ENCODE results near the gene TACR1.
"Not testable (repeated sequence)": the region's sequence is repeated elsewhere in the genome, so short reads cannot be mapped to it uniquely, and the experiment has no call there.

The TACR1 gene

GRCh38 chr2:75146606-75147332, 52.6 kb downstream of the TACR1 start:
- no peaks in the 10 kb centered on the region for H3K36me3 Mint-ChIP-seq (ENCODE audit: low read depth)
- H3K9me3 Mint-ChIP-seq: no peaks in the 10 kb centered on the region
- H3K27me3 Mint-ChIP-seq (ENCODE audit: low read depth): peaks cover 2% of the 10 kb centered on the region
- no peak overlapping the region for H3K4me3 Mint-ChIP-seq
- no peaks in the 10 kb centered on the region for H3K4me1 Mint-ChIP-seq (ENCODE audit: low read depth)
- H3K27ac Mint-ChIP-seq: no peak overlapping the region
- no peak for DNase-seq (ENCODE audit: low spot score)

- not testable (repeated sequence) for DNase-seq (ENCODE audit: low spot score); H3K27ac Mint-ChIP-seq; H3K4me1 Mint-ChIP-seq (ENCODE audit: low read depth)
Measured at GRCh38 chr2:75146221-75146605, 53.1 kb downstream of the TACR1 start.

GRCh38 chr2:75142081-75142480, 57.2 kb downstream of the TACR1 start:
- Mint-ChIP-seq H3K4me3 (no peak overlapping the region), H3K27me3 (ENCODE audit: low read depth) (peaks cover 5% of the 10 kb centered on the region), H3K4me1 (ENCODE audit: low read depth) (no peaks in the 10 kb centered on the region), H3K36me3 (ENCODE audit: low read depth) (no peaks in the 10 kb centered on the region), H3K27ac (no peak overlapping the region), H3K9me3 (no peaks in the 10 kb centered on the region)
- DNase-seq (ENCODE audit: low spot score): no peak

More at GRCh38 chr2:75146221-75146605, 53.1 kb downstream of the TACR1 start:
- H3K36me3 Mint-ChIP-seq (ENCODE audit: low read depth); H3K4me3 Mint-ChIP-seq; H3K27me3 Mint-ChIP-seq (ENCODE audit: low read depth); H3K9me3 Mint-ChIP-seq: not testable (repeated sequence)

- no peak for DNase-seq (ENCODE audit: low spot score)
- no peaks in the 10 kb centered on the region for H3K9me3 Mint-ChIP-seq
- H3K4me1 Mint-ChIP-seq (ENCODE audit: low read depth): no peaks in the 10 kb centered on the region
- no peak overlapping the region for H3K4me3 Mint-ChIP-seq
- H3K27ac Mint-ChIP-seq: no peak overlapping the region
- peaks cover 5% of the 10 kb centered on the region for H3K27me3 Mint-ChIP-seq (ENCODE audit: low read depth)
- no peaks in the 10 kb centered on the region for H3K36me3 Mint-ChIP-seq (ENCODE audit: low read depth)
Measured at GRCh38 chr2:75140288-75140687, 59.0 kb downstream of the TACR1 start.

GRCh38 chr2:75139171-75139570, 60.1 kb downstream of the TACR1 start:
- Mint-ChIP-seq H3K36me3 (ENCODE audit: low read depth) (no peaks in the 10 kb centered on the region), H3K9me3 (no peaks in the 10 kb centered on the region), H3K4me3 (no peak overlapping the region), H3K27me3 (ENCODE audit: low read depth) (peaks cover 5% of the 10 kb centered on the region), H3K4me1 (ENCODE audit: low read depth) (no peaks in the 10 kb centered on the region), H3K27ac (no peak overlapping the region)
- no peak for DNase-seq (ENCODE audit: low spot score)

- H3K4me1 Mint-ChIP-seq (ENCODE audit: low read depth): no peaks in the 10 kb centered on the region
- no peak overlapping the region for H3K4me3 Mint-ChIP-seq
- DNase-seq (ENCODE audit: low spot score): no peak
- no peaks in the 10 kb centered on the region for H3K9me3 Mint-ChIP-seq
- H3K27me3 Mint-ChIP-seq (ENCODE audit: low read depth): peaks cover 5% of the 10 kb centered on the region
- no peak overlapping the region for H3K27ac Mint-ChIP-seq
- H3K36me3 Mint-ChIP-seq (ENCODE audit: low read depth): no peaks in the 10 kb centered on the region
Measured at GRCh38 chr2:75138528-75138927, 60.8 kb downstream of the TACR1 start.

- no peaks in the 10 kb centered on the region for H3K9me3 Mint-ChIP-seq
- H3K4me1 Mint-ChIP-seq (ENCODE audit: low read depth): no peaks in the 10 kb centered on the region
- H3K36me3 Mint-ChIP-seq (ENCODE audit: low read depth): no peaks in the 10 kb centered on the region
- no peak overlapping the region for H3K27ac Mint-ChIP-seq
- H3K27me3 Mint-ChIP-seq (ENCODE audit: low read depth): peaks cover 3% of the 10 kb centered on the region
- H3K4me3 Mint-ChIP-seq: no peak overlapping the region
- no peak for DNase-seq (ENCODE audit: low spot score)
Measured at GRCh38 chr2:75135776-75136400, 63.4 kb downstream of the TACR1 start.

- no peak overlapping the region for H3K4me3 Mint-ChIP-seq
- H3K27me3 Mint-ChIP-seq (ENCODE audit: low read depth): no peaks in the 10 kb centered on the region
- H3K4me1 Mint-ChIP-seq (ENCODE audit: low read depth): no peaks in the 10 kb centered on the region
- no peak for DNase-seq (ENCODE audit: low spot score)
- H3K27ac Mint-ChIP-seq: no peak overlapping the region
- no peaks in the 10 kb centered on the region for H3K36me3 Mint-ChIP-seq (ENCODE audit: low read depth)
- no peaks in the 10 kb centered on the region for H3K9me3 Mint-ChIP-seq
Measured at GRCh38 chr2:75134860-75135259, 64.5 kb downstream of the TACR1 start.

- H3K27me3 Mint-ChIP-seq (ENCODE audit: low read depth): no peaks in the 10 kb centered on the region
- no peak overlapping the region for H3K4me3 Mint-ChIP-seq
- no peaks in the 10 kb centered on the region for H3K36me3 Mint-ChIP-seq (ENCODE audit: low read depth)
- H3K4me1 Mint-ChIP-seq (ENCODE audit: low read depth): no peaks in the 10 kb centered on the region
- no peak for DNase-seq (ENCODE audit: low spot score)
- no peak overlapping the region for H3K27ac Mint-ChIP-seq
- no peaks in the 10 kb centered on the region for H3K9me3 Mint-ChIP-seq
Measured at GRCh38 chr2:75133621-75134570, 65.4 kb downstream of the TACR1 start.

- no peaks in the 10 kb centered on the region for H3K9me3 Mint-ChIP-seq
- no peak overlapping the region for H3K4me3 Mint-ChIP-seq
- no peak for DNase-seq (ENCODE audit: low spot score)
- H3K4me1 Mint-ChIP-seq (ENCODE audit: low read depth): no peaks in the 10 kb centered on the region
- H3K27me3 Mint-ChIP-seq (ENCODE audit: low read depth): no peaks in the 10 kb centered on the region
- no peaks in the 10 kb centered on the region for H3K36me3 Mint-ChIP-seq (ENCODE audit: low read depth)
- H3K27ac Mint-ChIP-seq: no peak overlapping the region
Measured at GRCh38 chr2:75130171-75130570, 69.1 kb downstream of the TACR1 start.

- Mint-ChIP-seq H3K4me1 (ENCODE audit: low read depth) (no peaks in the 10 kb centered on the region), H3K4me3 (no peak overlapping the region), H3K27ac (no peak overlapping the region), H3K36me3 (ENCODE audit: low read depth) (no peaks in the 10 kb centered on the region), H3K9me3 (no peaks in the 10 kb centered on the region), H3K27me3 (ENCODE audit: low read depth) (no peaks in the 10 kb centered on the region)
- no peak for DNase-seq (ENCODE audit: low spot score)
Measured at GRCh38 chr2:75123876-75124275, 75.4 kb downstream of the TACR1 start.

- DNase-seq (ENCODE audit: low spot score): no peak
- Mint-ChIP-seq H3K27ac (no peak overlapping the region), H3K36me3 (ENCODE audit: low read depth) (no peaks in the 10 kb centered on the region), H3K4me1 (ENCODE audit: low read depth) (no peaks in the 10 kb centered on the region), H3K4me3 (no peak overlapping the region), H3K27me3 (ENCODE audit: low read depth) (peaks cover 6% of the 10 kb centered on the region), H3K9me3 (no peaks in the 10 kb centered on the region)
Measured at GRCh38 chr2:75113231-75113869, 86.0 kb downstream of the TACR1 start.

GRCh38 chr2:75108937-75109482, 90.3 kb downstream of the TACR1 start:
- no peak for DNase-seq (ENCODE audit: low spot score)
- H3K27me3 Mint-ChIP-seq (ENCODE audit: low read depth): peaks cover 11% of the 10 kb centered on the region
- H3K27ac Mint-ChIP-seq: no peak overlapping the region
- no peak overlapping the region for H3K4me3 Mint-ChIP-seq
- H3K4me1 Mint-ChIP-seq (ENCODE audit: low read depth): no peaks in the 10 kb centered on the region
- H3K9me3 Mint-ChIP-seq: no peaks in the 10 kb centered on the region
- no peaks in the 10 kb centered on the region for H3K36me3 Mint-ChIP-seq (ENCODE audit: low read depth)
